OCI-LY3 (cell line): ENCODE results near the gene SREBF1.

Source experiments
- EZH2phosphoT487 ChIP-seq: fragments of 200-600 bp; shearing (Covaris generic); IDR thresholded peaks from 2 replicates; pipeline ENCODE4 v1.6.1; 2018; ENCODE audit warnings: antibody characterized with exemption, mixed run types, low read depth
- TF ChIP-seq, protein P1 (sequence below): fragments of 200-600, 300-600 bp; sonication (generic); IDR thresholded peaks from 2 replicates; pipeline ENCODE4 v1.5.1; 2014; ENCODE audit warnings: antibody characterized with exemption, low read length, low read depth

DNA sequence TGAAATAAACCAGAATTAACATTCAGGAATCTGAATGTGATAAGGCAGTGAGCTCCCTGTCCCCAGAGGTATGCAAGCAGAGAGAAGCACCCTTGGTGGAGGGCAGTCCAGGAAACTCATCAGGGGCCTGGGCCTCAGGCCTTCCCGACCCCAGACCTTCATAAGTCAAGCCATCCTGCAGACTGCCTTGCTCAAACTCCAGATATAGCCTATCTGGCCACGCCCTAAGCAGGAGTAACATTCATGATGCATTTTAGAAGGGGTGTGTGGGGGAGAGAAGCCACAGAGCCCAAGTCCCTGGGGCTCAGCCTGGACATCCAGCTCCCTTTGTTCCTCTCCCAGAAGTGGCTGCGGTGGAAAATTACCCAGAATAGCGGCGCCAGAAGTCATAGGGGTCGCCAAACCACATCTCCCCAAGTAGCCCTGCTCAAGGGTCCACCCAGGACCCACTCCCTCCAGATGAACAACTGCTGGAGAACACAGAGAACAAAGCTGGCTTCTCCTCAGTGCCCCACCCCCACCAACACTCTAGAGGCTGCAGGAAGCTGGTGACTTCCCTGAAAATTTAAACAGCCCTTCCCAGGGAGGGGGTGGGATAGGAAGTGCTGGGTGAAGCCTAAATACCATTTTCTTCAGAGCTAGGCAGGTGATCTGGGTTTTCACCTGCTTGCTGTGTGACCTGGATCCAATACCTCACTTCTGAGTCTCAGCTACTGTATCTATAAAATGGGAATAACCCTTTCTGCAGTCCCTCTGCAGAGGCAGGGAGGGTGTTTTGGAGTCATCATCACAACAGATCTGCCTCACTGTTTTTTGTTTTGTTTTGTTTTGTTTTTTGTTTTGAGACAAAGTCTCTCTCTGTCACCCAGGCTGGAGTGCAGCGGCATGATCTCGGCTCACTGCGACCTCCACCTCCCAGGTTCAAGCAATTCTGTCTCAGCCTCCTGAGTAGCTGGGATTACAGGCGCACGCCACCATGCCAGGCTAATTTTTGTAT is 1.5 kb upstream of the SREBF1 start:
- TF ChIP-seq, protein P1, sequence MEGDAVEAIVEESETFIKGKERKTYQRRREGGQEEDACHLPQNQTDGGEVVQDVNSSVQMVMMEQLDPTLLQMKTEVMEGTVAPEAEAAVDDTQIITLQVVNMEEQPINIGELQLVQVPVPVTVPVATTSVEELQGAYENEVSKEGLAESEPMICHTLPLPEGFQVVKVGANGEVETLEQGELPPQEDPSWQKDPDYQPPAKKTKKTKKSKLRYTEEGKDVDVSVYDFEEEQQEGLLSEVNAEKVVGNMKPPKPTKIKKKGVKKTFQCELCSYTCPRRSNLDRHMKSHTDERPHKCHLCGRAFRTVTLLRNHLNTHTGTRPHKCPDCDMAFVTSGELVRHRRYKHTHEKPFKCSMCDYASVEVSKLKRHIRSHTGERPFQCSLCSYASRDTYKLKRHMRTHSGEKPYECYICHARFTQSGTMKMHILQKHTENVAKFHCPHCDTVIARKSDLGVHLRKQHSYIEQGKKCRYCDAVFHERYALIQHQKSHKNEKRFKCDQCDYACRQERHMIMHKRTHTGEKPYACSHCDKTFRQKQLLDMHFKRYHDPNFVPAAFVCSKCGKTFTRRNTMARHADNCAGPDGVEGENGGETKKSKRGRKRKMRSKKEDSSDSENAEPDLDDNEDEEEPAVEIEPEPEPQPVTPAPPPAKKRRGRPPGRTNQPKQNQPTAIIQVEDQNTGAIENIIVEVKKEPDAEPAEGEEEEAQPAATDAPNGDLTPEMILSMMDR = no peak
- no peak for TF ChIP-seq EZH2phosphoT487
